ENCODE data around the gene SLC43A2.
A peak's percentile ranks its signal among the peaks of the same experiment; 100 is the strongest.
"Not testable (repeated sequence)": the region's sequence is repeated elsewhere in the genome, so short reads cannot be mapped to it uniquely, and the experiment has no call there.

SLC43A2 gene

GRCh38 chr17:1573932-1574696 is 54.5 kb downstream of the SLC43A2 start:
- Histone ChIP-seq H3K4me3 (ENCODE audit: low read depth in 1 of 2, low read length in 1 of 2) (peak overlapping the region in 1 of 2 experiments; percentile 66), H3K4me1 (ENCODE audit: control insufficient read depth in 1 of 2, insufficient read depth in 1 of 2, low read depth in 1 of 2, low read length in 1 of 2) (peaks cover 50 to 51% of the 10 kb centered on the region in 2 experiments), H3K27ac (peak overlapping the region; percentile 100), H3K27me3 (no peaks in the 10 kb centered on the region), H3K36me3 (peaks cover 36% of the 10 kb centered on the region), H3K9me3 (no peaks in the 10 kb centered on the region)
- TF ChIP-seq CTCF (IDR thresholded peaks at IDR 0.05) = peak; percentile 92

- Histone ChIP-seq H3K4me1 (ENCODE audit: control insufficient read depth in 1 of 2, insufficient read depth in 1 of 2, low read depth in 1 of 2, low read length in 1 of 2) (peaks cover 36 to 38% of the 10 kb centered on the region in 2 experiments), H3K27ac (peak overlapping the region; percentile 41), H3K36me3 (peaks cover 23% of the 10 kb centered on the region)
- not testable (repeated sequence) for H3K4me3 ChIP-seq (ENCODE audit: low read depth in 1 of 2, low read length in 1 of 2); H3K27me3 ChIP-seq; H3K9me3 ChIP-seq
Observed at GRCh38 chr17:1572646-1573045, 56.0 kb downstream of the SLC43A2 start.

GRCh38 chr17:1571341-1571704 is 57.3 kb downstream of the SLC43A2 start:
- peaks cover 20% of the 10 kb centered on the region for H3K36me3 ChIP-seq
- H3K27me3 ChIP-seq = no peaks in the 10 kb centered on the region
- peaks cover 34 to 36% of the 10 kb centered on the region in 2 experiments for H3K4me1 ChIP-seq (ENCODE audit: control insufficient read depth in 1 of 2, insufficient read depth in 1 of 2, low read depth in 1 of 2, low read length in 1 of 2)
- H3K4me3 ChIP-seq (ENCODE audit: low read depth in 1 of 2, low read length in 1 of 2) = no peak overlapping the region
- H3K9me3 ChIP-seq = no peaks in the 10 kb centered on the region
- no peak overlapping the region for H3K27ac ChIP-seq
- TF ChIP-seq CTCF (IDR thresholded peaks at IDR 0.05) = no peak

DNA sequence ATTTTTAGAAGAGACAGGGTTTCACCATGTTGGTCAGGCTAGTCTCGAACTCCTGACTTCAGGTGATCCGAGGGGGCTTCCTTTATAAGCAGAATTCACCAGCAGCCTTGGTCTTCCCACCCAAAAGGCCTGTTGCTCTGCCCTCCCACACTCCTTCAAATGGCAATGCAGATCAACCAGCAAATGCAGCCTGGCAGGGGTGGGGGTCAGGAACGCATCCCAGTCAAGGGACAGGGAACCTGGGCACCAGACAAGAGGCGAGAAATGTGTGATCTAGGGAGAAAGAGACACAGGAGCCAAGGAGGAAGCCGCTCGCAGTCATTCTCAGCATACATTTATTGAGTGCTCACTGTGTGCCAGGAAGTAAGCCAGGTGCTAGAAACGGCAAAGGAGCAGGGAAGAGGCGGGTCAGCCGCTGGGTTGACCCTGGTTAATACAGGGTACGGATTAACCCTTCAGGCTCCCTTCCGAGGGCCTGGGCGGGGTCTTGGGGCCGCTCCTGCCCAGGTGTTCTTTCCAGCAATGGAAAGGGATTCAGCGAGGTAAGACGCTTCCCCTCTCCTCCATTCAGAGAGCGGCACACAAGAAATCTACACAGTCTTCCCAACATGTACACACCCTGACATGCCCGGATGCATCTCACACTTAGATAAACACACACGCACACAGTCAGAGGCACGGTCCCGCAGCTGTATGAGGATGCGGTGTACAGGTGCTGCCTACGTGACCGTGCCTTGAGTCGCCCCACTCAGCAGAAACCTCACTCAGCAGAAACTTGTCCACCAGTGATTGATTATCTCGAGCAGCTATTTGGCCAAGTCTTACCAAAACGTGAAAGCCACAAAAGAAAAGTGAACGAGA is 59.5 kb downstream of the SLC43A2 start:
- H3K27ac ChIP-seq = no peak overlapping the region
- H3K36me3 ChIP-seq = peaks cover 4% of the 10 kb centered on the region
- peaks cover 23 to 24% of the 10 kb centered on the region in 2 experiments for H3K4me1 ChIP-seq (ENCODE audit: control insufficient read depth in 1 of 2, insufficient read depth in 1 of 2, low read depth in 1 of 2, low read length in 1 of 2)
- no peaks in the 10 kb centered on the region for H3K9me3 ChIP-seq
- peaks cover 3% of the 10 kb centered on the region for H3K27me3 ChIP-seq
- H3K4me3 ChIP-seq (ENCODE audit: low read depth in 1 of 2, low read length in 1 of 2) = no peak overlapping the region
- no peak for TF ChIP-seq CTCF (IDR thresholded peaks at IDR 0.05)

GRCh38 chr17:1566505-1567199 is 62.0 kb downstream of the SLC43A2 start:
- H3K4me1 ChIP-seq (ENCODE audit: control insufficient read depth in 1 of 2, insufficient read depth in 1 of 2, low read depth in 1 of 2, low read length in 1 of 2) = peaks cover 26 to 27% of the 10 kb centered on the region in 2 experiments

More at GRCh38 chr17:1566505-1567199, 62.0 kb downstream of the SLC43A2 start:
- no peak for TF ChIP-seq CTCF (IDR thresholded peaks at IDR 0.05)
- peak overlapping the region; percentile 83 for H3K27ac ChIP-seq
- peak overlapping the region; percentile 1 to 32 for H3K4me3 ChIP-seq (ENCODE audit: low read depth in 1 of 2, low read length in 1 of 2)
- H3K27me3 ChIP-seq = peaks cover 9% of the 10 kb centered on the region
- H3K9me3 ChIP-seq = no peaks in the 10 kb centered on the region
- H3K36me3 ChIP-seq = no peaks in the 10 kb centered on the region
